Mesenteric fat pad (tissue), 1 donor: ENCODE measurements around the gene SERPINA9. TPM values are rescaled to one million over a fixed set of nuclear protein-coding genes. Genes with fewer than 3 reads are reported as not detected.
"Not testable (repeated sequence)": the region's sequence is repeated elsewhere in the genome, so short reads cannot be mapped to it uniquely, and the experiment has no call there.

Experiments
- DNase-seq: peaks from one replicate; pipeline ENCODE4 v3.0.0-alpha.2; 2020; ENCODE audit warnings: low spot score
- total RNA-seq: library from RNA; stranded (reverse); fragmentation: NEBNext Ultra II Directional; extraction: Animal tissue kit (Norgen Biotek cat#: 25700); gene quantifications from one replicate; pipeline ENCODE4 v1.2.1, GENCODE V29; 2021
- donor health status: DM: yes; HTN: yes; CAD: no.

Gene SERPINA9
- total RNA-seq, 1 donor from 2014 or later, result not detected

DNA sequence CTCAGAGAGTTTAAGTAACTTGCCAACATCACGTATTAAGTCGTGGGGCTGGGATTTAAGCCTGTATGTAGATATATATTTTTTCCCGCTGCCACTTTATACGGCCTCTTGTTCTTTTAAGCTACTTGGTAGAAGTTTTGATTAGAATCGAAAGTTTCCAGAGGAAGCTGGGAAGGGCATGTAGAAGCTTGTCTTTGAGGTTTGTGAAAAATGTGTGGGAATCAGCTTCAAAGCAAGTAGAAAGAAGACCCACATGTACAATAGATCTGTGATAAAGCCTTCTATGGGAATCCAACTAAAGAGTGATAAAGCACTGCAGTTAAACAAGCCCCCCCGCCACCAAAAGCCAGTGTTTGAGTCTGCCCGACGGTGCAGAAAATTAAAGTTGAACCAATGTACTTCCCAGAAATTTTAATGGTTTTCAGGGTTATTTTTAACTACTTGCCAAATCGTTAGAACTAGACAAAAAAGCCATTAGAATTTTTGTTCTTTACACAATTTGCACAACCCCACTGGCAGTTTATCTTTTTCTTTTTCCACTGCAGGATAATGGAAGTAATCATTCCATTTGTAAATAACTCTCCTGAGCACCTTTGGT is 48.9 kb downstream of the SERPINA9 start:
- DNase-seq, result no peak

DNA sequence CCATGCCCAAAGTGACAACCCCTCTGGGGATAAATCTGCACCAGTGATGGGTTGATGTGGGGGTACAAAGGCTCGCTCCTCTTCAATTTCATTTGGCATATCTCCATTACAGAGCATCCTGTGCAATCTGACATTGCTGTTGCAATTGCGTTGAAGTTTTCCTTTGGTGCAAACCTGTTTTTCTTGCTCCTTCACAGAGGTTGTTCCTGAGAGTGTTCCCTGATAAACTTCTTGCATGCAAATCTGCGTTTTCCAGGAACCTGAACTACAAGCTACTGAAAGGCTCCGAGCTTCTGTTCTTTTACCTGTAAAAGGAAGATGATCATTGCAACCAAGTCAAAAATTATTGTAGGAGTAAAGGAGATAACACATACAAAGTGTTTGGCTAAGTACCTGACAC is 49.5 kb downstream of the SERPINA9 start:
- no peak for DNase-seq

DNA sequence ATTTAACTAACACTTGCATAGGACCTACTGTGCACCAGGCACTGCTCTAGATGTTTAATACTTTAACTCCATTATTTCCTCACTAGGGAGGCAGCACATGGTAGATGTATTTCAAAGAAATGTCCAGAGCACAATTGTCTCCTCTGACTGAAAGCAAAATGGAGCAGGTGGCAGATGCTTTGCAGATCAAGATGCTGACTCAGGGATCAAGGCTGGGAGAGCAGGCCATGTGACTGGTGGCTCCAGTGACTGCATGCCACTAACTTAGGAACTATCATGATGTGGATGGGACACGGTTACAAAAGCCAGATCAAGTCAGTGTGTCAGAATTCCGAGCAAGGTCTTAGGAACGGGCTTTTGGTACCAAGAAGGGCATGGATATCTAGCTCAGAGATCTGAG is 51.6 kb downstream of the SERPINA9 start:
- DNase-seq, result no peak

DNA sequence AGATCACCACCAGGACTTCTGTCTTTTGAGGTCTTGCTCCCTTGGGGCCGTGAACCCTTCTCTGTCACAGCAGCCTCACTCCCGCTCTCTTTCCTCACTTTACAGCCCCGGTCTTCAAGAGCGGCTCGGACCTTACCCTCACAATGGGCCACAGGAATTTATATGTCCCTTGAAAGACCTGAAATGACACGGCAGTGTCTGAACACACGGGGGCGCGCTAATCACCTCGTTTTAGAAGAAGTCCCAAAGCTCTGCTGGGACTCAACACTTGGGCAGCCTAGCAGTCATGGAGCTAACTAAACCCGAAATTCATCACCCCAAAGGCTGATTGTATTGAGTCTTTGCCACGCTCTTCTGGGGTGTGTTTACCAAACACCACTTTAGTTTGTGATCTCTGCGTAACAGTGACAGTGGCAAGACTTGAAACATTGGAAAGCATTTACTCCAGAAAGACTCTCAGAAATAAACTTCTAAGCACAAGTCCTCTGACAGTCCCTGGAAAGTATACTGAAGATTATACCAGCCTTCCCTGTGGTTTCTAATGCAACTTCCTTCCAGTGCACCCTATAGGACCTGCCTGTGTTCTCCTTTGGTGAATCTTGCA is 52.4 kb downstream of the SERPINA9 start:
- DNase-seq, result no peak

DNA sequence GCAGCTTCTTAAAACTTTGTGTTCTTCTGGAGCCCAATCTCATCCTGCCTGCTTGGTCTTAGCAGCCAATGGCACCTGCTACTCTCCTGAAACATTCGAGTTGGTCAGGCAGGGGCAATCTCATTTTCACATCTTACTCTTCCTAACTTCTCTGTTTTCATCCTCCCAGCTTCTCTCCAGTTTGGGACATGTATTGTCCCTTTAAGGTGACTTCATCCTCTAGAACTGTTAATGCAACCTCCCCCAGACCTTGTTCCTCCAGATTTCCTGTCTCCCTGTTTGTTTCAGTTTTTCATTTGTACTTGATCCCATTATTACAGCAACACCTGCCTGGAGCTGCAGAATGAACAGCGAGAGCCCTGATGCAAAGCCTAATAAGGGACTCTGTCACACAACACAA is 54.7 kb downstream of the SERPINA9 start:
- DNase-seq, result no peak

DNA sequence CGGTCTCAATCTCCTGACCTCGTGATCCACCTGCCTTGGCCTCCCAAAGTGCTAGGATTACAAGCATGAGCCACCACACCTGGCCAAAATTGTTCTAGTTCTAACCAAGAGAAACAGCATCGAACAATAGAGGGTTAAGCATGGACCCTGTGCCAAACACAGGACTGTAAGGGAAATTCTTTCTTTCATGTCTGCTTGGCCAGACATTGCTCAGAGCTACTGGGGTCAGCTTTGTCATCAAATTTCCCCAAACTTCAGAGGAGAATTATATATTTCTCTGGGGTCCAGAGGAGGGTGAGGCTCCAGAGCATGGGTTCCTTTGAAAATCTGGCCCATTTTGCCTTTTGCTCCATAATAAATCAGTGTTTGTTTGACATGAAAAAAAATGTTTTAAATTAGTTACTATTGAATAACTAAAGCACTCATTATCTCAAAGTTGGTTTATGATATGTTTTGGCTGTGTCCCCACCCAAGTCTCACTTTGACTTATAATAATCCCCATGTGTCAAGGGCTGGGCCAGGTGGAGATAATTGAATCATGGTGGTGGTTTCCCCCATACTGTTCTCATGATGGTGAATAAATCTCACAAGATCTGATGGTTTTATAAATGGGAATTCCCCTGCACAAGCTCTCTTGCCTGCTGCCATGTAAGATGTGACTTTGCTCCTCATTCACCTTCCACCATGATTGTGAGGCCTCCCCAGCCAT is 58.3 kb downstream of the SERPINA9 start:
- DNase-seq, result not testable (repeated sequence)

Other genes with a start within 250 kb of the SERPINA9 start
- gene SERPINA10, start 182.9 kb downstream of the SERPINA9 start, total RNA-seq, result not detected
- not detected for gene SERPINA6, start 152.9 kb downstream of the SERPINA9 start, total RNA-seq
- gene SERPINA2, start 109.5 kb downstream of the SERPINA9 start, total RNA-seq, result not detected
- gene SERPINA1, start 87.6 kb downstream of the SERPINA9 start, total RNA-seq, result 41.6 TPM
- gene SERPINA11, start 23.4 kb downstream of the SERPINA9 start, total RNA-seq, result not detected
- not detected for gene SERPINA12, start 33.3 kb upstream of the SERPINA9 start, total RNA-seq
- gene SERPINA4, start 85.2 kb upstream of the SERPINA9 start, total RNA-seq, result not detected
- 0.48 TPM for gene SERPINA5, start 105.2 kb upstream of the SERPINA9 start, total RNA-seq
- 139 TPM for gene SERPINA3, start 136.2 kb upstream of the SERPINA9 start, total RNA-seq